Neural crest cell (in vitro differentiated cells): Measurements from ENCODE around the gene WDR35. TPM values are rescaled to one million over a fixed set of nuclear protein-coding genes. Genes with fewer than 3 reads are reported as not detected.
"Not testable (repeated sequence)": the region's sequence is repeated elsewhere in the genome, so short reads cannot be mapped to it uniquely, and the experiment has no call there.

Source experiments
- DNase-seq: peaks from one replicate; pipeline ENCODE4 v3.0.0; 2021; ENCODE audit warnings: low read depth, mixed read lengths, low spot score
- H3K27ac Mint-ChIP-seq: one replicate; pipeline ENCODE4 v1.8.0; 2021; ENCODE audit warnings: mild to moderate bottlenecking, mixed read lengths; ENCODE audit not compliant: unreplicated experiment
- H3K27me3 Mint-ChIP-seq: 2 replicates; pipeline ENCODE4 v1.8.0; 2021; ENCODE audit warnings: low read depth, mild to moderate bottlenecking, mixed read lengths
- H3K36me3 Mint-ChIP-seq: 2 replicates; pipeline ENCODE4 v1.8.0; 2021; ENCODE audit warnings: low read depth, mild to moderate bottlenecking, mixed read lengths
- H3K4me1 Mint-ChIP-seq: 2 replicates; pipeline ENCODE4 v1.8.0; 2021; ENCODE audit warnings: mixed read lengths
- H3K4me3 Mint-ChIP-seq: one replicate; pipeline ENCODE4 v1.8.0; 2021; ENCODE audit warnings: mild to moderate bottlenecking, mixed read lengths
- H3K9me3 Mint-ChIP-seq: 2 replicates; pipeline ENCODE4 v1.8.0; 2021; ENCODE audit warnings: mixed read lengths
- total RNA-seq: library from RNA; stranded (reverse); gene quantifications from 2 replicates; pipeline ENCODE4 v1.2.1, GENCODE V29; 2021
- TF ChIP-seq, protein P1 (sequence below): fragments of 200-600 bp; sonication (generic); conservative IDR thresholded peaks from 2 replicates; pipeline ENCODE4 v1.5.0; 2021; ENCODE audit warnings: antibody characterized with exemption, mild to moderate bottlenecking

Gene WDR35
- total RNA-seq, 1 donor from 2014 or later, result 19.4 TPM

DNA sequence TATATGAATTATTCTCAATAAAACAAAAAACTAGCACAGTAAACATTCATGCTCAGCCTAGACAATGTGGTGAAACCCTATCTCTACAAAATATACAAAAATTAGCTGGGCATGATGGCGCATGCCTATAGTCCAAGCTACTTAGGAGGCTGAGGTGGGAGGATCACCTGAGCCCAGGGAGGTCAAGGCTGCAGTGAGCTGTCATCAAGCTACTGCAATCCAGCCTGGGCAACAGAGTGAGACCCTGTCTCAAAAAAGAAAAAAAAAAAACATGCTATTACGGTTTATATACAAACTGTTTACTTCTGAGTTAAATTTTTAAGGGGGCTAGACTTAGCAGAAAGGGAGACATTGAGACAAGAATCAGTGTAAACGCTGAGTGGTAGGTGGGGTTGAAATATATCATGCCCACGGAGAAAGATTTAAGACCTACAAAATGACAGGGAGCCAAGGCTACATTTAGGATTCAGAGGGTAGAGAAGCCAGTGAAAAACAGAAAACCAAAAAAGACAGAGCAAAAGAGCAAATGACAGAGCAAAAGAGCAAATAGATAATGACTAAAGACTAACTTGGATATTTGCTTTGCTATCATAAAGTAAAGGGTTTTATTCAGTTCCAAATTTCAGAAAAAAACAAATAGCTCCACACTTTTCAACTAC, 95.6 kb downstream of the WDR35 start:
- Mint-ChIP-seq H3K4me3 (no peak overlapping the region), H3K27me3 (no peaks in the 10 kb centered on the region), H3K4me1 (peaks cover 31% of the 10 kb centered on the region), H3K36me3 (no peaks in the 10 kb centered on the region), H3K9me3 (no peaks in the 10 kb centered on the region), H3K27ac (no peak overlapping the region)
- DNase-seq, result no peak
- TF ChIP-seq, protein P1, sequence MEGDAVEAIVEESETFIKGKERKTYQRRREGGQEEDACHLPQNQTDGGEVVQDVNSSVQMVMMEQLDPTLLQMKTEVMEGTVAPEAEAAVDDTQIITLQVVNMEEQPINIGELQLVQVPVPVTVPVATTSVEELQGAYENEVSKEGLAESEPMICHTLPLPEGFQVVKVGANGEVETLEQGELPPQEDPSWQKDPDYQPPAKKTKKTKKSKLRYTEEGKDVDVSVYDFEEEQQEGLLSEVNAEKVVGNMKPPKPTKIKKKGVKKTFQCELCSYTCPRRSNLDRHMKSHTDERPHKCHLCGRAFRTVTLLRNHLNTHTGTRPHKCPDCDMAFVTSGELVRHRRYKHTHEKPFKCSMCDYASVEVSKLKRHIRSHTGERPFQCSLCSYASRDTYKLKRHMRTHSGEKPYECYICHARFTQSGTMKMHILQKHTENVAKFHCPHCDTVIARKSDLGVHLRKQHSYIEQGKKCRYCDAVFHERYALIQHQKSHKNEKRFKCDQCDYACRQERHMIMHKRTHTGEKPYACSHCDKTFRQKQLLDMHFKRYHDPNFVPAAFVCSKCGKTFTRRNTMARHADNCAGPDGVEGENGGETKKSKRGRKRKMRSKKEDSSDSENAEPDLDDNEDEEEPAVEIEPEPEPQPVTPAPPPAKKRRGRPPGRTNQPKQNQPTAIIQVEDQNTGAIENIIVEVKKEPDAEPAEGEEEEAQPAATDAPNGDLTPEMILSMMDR, result no peak

DNA sequence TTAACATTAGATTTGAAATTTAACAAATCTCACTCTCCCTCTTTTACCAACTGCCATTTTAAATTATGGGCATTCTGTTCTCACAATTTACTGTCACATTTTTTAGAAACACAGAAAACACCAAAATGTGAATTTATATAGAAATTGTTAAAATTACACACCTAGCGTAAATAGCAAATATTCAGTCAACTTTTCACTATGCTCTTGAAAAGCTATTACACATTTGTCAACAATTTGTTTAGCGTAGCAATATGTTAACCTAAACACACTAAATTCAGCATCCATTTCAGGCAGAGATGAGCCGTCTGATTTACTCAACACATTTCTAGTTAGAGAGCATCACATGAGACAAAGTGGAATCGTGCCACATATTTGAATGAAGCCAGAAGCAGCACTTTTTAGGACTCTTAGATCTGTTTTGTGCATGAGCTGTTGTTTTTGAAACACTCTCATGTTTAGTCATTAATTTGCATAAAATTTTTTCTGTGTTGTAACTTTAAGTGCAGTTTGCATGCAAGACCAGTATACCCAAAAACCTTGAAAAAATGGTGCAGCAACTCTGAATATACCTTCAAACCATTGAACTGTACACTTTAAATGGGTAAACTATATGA, 96.3 kb downstream of the WDR35 start:
- no peaks in the 10 kb centered on the region for H3K9me3 Mint-ChIP-seq
- H3K4me3 Mint-ChIP-seq, result no peak overlapping the region
- no peaks in the 10 kb centered on the region for H3K27me3 Mint-ChIP-seq
- H3K36me3 Mint-ChIP-seq, result no peaks in the 10 kb centered on the region
- TF ChIP-seq, protein P1, result no peak
- H3K4me1 Mint-ChIP-seq, result peaks cover 26% of the 10 kb centered on the region
- H3K27ac Mint-ChIP-seq, result no peak overlapping the region
- DNase-seq, result no peak

- H3K36me3 Mint-ChIP-seq, H3K9me3 Mint-ChIP-seq, DNase-seq, H3K4me3 Mint-ChIP-seq, H3K27ac Mint-ChIP-seq, H3K27me3 Mint-ChIP-seq: not testable (repeated sequence)
- peaks cover 21% of the 10 kb centered on the region for H3K4me1 Mint-ChIP-seq
Observed at GRCh38 chr2:19891971-19892370, 97.9 kb downstream of the WDR35 start.

GRCh38 chr2:19890104-19890503, 99.8 kb downstream of the WDR35 start:
- TF ChIP-seq, protein P1, result no peak
- Mint-ChIP-seq H3K27me3 (no peaks in the 10 kb centered on the region), H3K4me3 (no peak overlapping the region), H3K36me3 (no peaks in the 10 kb centered on the region), H3K9me3 (no peaks in the 10 kb centered on the region), H3K27ac (no peak overlapping the region), H3K4me1 (peaks cover 16% of the 10 kb centered on the region)
- no peak for DNase-seq

GRCh38 chr2:19888831-19889230, 101.1 kb downstream of the WDR35 start:
- Mint-ChIP-seq H3K4me3 (no peak overlapping the region), H3K4me1 (peaks cover 16% of the 10 kb centered on the region), H3K36me3 (no peaks in the 10 kb centered on the region), H3K27ac (no peak overlapping the region), H3K27me3 (no peaks in the 10 kb centered on the region), H3K9me3 (no peaks in the 10 kb centered on the region)
- TF ChIP-seq, protein P1, result no peak
- DNase-seq, result no peak

- Mint-ChIP-seq H3K4me1 (peaks cover 16% of the 10 kb centered on the region), H3K4me3 (no peak overlapping the region), H3K27me3 (no peaks in the 10 kb centered on the region), H3K9me3 (no peaks in the 10 kb centered on the region), H3K36me3 (no peaks in the 10 kb centered on the region), H3K27ac (no peak overlapping the region)
- TF ChIP-seq, protein P1, result no peak
- DNase-seq, result no peak
Observed at GRCh38 chr2:19887510-19887909, 102.4 kb downstream of the WDR35 start.
